GM12801 (cell line): ENCODE data around the gene ZNF318.

ENCODE experiments used
- CTCF ChIP-seq: IDR thresholded peaks from one replicate; pipeline ENCODE4 v1.5.1; 2011; ENCODE audit warnings: control low read depth; ENCODE audit not compliant: insufficient read length; ENCODE audit errors: extremely low read depth

The ZNF318 gene

GRCh38 chr6:43391440-43392031 is 22.1 kb upstream of the ZNF318 start:
- no peak for TF ChIP-seq CTCF

GRCh38 chr6:43389730-43390295 is 20.4 kb upstream of the ZNF318 start:
- TF ChIP-seq CTCF = no peak

GRCh38 chr6:43386492-43386891 is 17.0 kb upstream of the ZNF318 start:
- TF ChIP-seq CTCF = no peak

GRCh38 chr6:43383021-43383667 is 13.7 kb upstream of the ZNF318 start:
- no peak for TF ChIP-seq CTCF

GRCh38 chr6:43378631-43379030 is 9.2 kb upstream of the ZNF318 start:
- TF ChIP-seq CTCF = no peak

- no peak for TF ChIP-seq CTCF
Observed at GRCh38 chr6:43377710-43378229, 8.3 kb upstream of the ZNF318 start.

GRCh38 chr6:43376551-43376981 is 7.1 kb upstream of the ZNF318 start:
- TF ChIP-seq CTCF = no peak
